Liver (tissue), 3 donors: Measurements from ENCODE around the gene FRMD7.

Experiments
- ATF3 ChIP-seq: IDR thresholded peaks from 2 replicates; pipeline ENCODE4 v1.6.1; 2016; ENCODE audit warnings: antibody characterized with exemption
- CTCF ChIP-seq: fragments of 150-350 bp; IDR thresholded peaks from 2 replicates; pipeline ENCODE4 v1.5.1; 2017; ENCODE audit warnings: improper control_type of control experiment, low read depth, low read length; ENCODE audit not compliant: missing input control
- EGR1 ChIP-seq, 2 donors: IDR thresholded peaks; 2 replicates each; pipeline ENCODE4 v1.6.1; 2016 to 2018; ENCODE audit warnings: antibody characterized with exemption in 2 of 2, low read depth in 2 of 2
- GABPA ChIP-seq, 2 donors: IDR thresholded peaks in 1 of 2; conservative IDR thresholded peaks in 1 of 2; 2 replicates each; pipeline ENCODE4 v1.6.1; 2016; ENCODE audit warnings: antibody characterized with exemption in 2 of 2, mild to moderate bottlenecking in 1 of 2, moderate library complexity in 1 of 2
- NR2F2 ChIP-seq: IDR thresholded peaks from 2 replicates; pipeline ENCODE4 v1.6.1; 2016; ENCODE audit warnings: antibody characterized with exemption
- RAD21 ChIP-seq, 2 donors: IDR thresholded peaks; 2 replicates each; pipeline ENCODE4 v1.6.1; 2016; ENCODE audit warnings: antibody characterized with exemption in 2 of 2, mild to moderate bottlenecking in 2 of 2
- RXRA ChIP-seq, 2 donors: IDR thresholded peaks; 2 replicates each; pipeline ENCODE4 v1.6.1; 2017 to 2018; ENCODE audit warnings: antibody characterized with exemption in 2 of 2, mild to moderate bottlenecking in 1 of 2
- SP1 ChIP-seq: IDR thresholded peaks from 2 replicates; pipeline ENCODE4 v1.6.1; 2018; ENCODE audit warnings: antibody characterized with exemption, mild to moderate bottlenecking
- TAF1 ChIP-seq: conservative IDR thresholded peaks from 2 replicates; pipeline ENCODE4 v1.6.1; 2016; ENCODE audit warnings: antibody characterized with exemption, mild to moderate bottlenecking
- YY1 ChIP-seq: IDR thresholded peaks from 2 replicates; pipeline ENCODE4 v1.6.1; 2016; ENCODE audit warnings: antibody characterized with exemption, mild to moderate bottlenecking
- ZBTB33 ChIP-seq: IDR thresholded peaks from 2 replicates; pipeline ENCODE4 v1.6.1; 2016; ENCODE audit warnings: antibody characterized with exemption
- donor health status: healthy.
- donor health status: healthy.

GRCh38 chrX:132153166-132153565 lies 25.3 kb upstream of the FRMD7 start:
- no peak for TF ChIP-seq NR2F2
- no peak for TF ChIP-seq CTCF
- no peak for TF ChIP-seq ZBTB33
- no peak for TF ChIP-seq GABPA (IDR thresholded peaks at IDR 0.05 in 1 of 2, conservative IDR thresholded peaks at IDR 0.05 in 1 of 2)
- no peak for TF ChIP-seq TAF1
- TF ChIP-seq ATF3 = no peak
- TF ChIP-seq EGR1 (IDR thresholded peaks at IDR 0.05; ENCODE audit: low read depth in 2 of 2) = no peak
- no peak for TF ChIP-seq RXRA (IDR thresholded peaks at IDR 0.05)
- no peak for TF ChIP-seq YY1
- TF ChIP-seq RAD21 (IDR thresholded peaks at IDR 0.05) = no peak
- TF ChIP-seq SP1 = no peak
